ENCODE measurements around the gene MBTPS1.

DNA sequence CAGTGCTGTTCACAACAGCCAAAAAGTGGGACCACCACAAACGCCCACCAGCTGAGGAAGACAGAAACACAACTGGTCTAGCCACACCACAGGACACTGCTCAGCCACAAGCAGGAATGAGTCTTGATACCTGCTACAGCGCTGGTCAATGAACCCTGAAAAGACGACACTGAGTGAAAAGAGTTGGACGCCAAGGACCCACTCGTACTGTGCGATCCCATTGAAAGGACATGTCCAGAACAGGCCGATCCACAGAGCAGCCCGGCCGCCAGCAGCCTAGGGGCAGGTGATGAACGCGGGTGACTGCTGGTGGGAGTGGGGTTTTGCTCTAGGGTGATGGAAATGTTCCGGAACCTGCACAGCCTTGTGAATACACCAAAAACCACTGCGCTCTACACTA lies 63.5 kb downstream of the MBTPS1 start:
- TF ChIP-seq, protein P1, sequence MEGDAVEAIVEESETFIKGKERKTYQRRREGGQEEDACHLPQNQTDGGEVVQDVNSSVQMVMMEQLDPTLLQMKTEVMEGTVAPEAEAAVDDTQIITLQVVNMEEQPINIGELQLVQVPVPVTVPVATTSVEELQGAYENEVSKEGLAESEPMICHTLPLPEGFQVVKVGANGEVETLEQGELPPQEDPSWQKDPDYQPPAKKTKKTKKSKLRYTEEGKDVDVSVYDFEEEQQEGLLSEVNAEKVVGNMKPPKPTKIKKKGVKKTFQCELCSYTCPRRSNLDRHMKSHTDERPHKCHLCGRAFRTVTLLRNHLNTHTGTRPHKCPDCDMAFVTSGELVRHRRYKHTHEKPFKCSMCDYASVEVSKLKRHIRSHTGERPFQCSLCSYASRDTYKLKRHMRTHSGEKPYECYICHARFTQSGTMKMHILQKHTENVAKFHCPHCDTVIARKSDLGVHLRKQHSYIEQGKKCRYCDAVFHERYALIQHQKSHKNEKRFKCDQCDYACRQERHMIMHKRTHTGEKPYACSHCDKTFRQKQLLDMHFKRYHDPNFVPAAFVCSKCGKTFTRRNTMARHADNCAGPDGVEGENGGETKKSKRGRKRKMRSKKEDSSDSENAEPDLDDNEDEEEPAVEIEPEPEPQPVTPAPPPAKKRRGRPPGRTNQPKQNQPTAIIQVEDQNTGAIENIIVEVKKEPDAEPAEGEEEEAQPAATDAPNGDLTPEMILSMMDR (IDR thresholded peaks at IDR 0.05; ENCODE audit: low read length): no peak
- TF ChIP-seq EZH2 (IDR thresholded peaks at IDR 0.05; ENCODE audit: borderline replicate concordance, low read length): no peak

Measured in OCI-LY1 (cell line).